Parathyroid adenoma (tissue), 2 donors: ENCODE results near the gene VPS11.
"Not testable (repeated sequence)": the region's sequence is repeated elsewhere in the genome, so short reads cannot be mapped to it uniquely, and the experiment has no call there.

Source experiments
- H2AFZ ChIP-seq: fragments of 300-600 bp; sonication (generic); one replicate; pipeline ENCODE4 v1.7.0; 2017; ENCODE audit warnings: antibody characterized with exemption, mild to moderate bottlenecking
- H3K27ac ChIP-seq: fragments of 300-600 bp; sonication (generic); one replicate; pipeline ENCODE4 v1.7.0; 2017
- H3K27me3 ChIP-seq: fragments of 300-600 bp; sonication (generic); one replicate; pipeline ENCODE4 v1.7.0; 2017; ENCODE audit warnings: low read length; ENCODE audit not compliant: control insufficient read depth, insufficient read depth
- H3K36me3 ChIP-seq: fragments of 300-600 bp; sonication (generic); one replicate; pipeline ENCODE4 v1.7.0; 2017; ENCODE audit warnings: low read length; ENCODE audit not compliant: control insufficient read depth, insufficient read depth
- H3K4me1 ChIP-seq: fragments of 300-600 bp; sonication (generic); one replicate; pipeline ENCODE4 v1.7.0; 2017; ENCODE audit warnings: control low read depth
- H3K4me2 ChIP-seq: fragments of 300-600 bp; sonication (generic); one replicate; pipeline ENCODE4 v1.7.0; 2017; ENCODE audit warnings: low read length
- H3K4me3 ChIP-seq: fragments of 300-600 bp; sonication (generic); one replicate; pipeline ENCODE4 v1.7.0; 2017; ENCODE audit warnings: low read depth, low read length
- H3K79me2 ChIP-seq: fragments of 300-600 bp; sonication (generic); one replicate; pipeline ENCODE4 v1.7.0; 2017; ENCODE audit warnings: control low read depth
- H3K9ac ChIP-seq: fragments of 300-600 bp; sonication (generic); one replicate; pipeline ENCODE4 v1.7.0; 2017; ENCODE audit warnings: mild to moderate bottlenecking
- H3K9me3 ChIP-seq: fragments of 300-600 bp; sonication (generic); one replicate; pipeline ENCODE4 v1.7.0; 2017; ENCODE audit warnings: low read length; ENCODE audit not compliant: control insufficient read depth
- CTCF ChIP-seq: fragments of 300-600 bp; sonication (generic); IDR thresholded peaks from one replicate; pipeline ENCODE4 v1.7.0; 2017; ENCODE audit warnings: antibody characterized with exemption, mild to moderate bottlenecking
- donor health status: primary hyperparathyroidism.

The VPS11 gene

GRCh38 chr11:119034813-119035212, 32.8 kb upstream of the VPS11 start:
- no peaks in the 10 kb centered on the region for H3K27me3 ChIP-seq
- no peak for TF ChIP-seq CTCF
- H3K27ac ChIP-seq, result no peak overlapping the region
- no peak overlapping the region for H3K4me2 ChIP-seq
- no peak overlapping the region for H2AFZ ChIP-seq
- no peaks in the 10 kb centered on the region for H3K79me2 ChIP-seq
- no peak overlapping the region for H3K4me3 ChIP-seq
- no peak overlapping the region for H3K9ac ChIP-seq
- no peaks in the 10 kb centered on the region for H3K9me3 ChIP-seq
- peaks cover 2% of the 10 kb centered on the region for H3K4me1 ChIP-seq
- H3K36me3 ChIP-seq, result no peaks in the 10 kb centered on the region

GRCh38 chr11:119038884-119039283, 28.7 kb upstream of the VPS11 start:
- H3K9me3 ChIP-seq, result no peaks in the 10 kb centered on the region
- H3K27me3 ChIP-seq, result no peaks in the 10 kb centered on the region
- no peaks in the 10 kb centered on the region for H3K79me2 ChIP-seq
- H3K9ac ChIP-seq, result no peak overlapping the region
- H3K4me2 ChIP-seq, result no peak overlapping the region
- TF ChIP-seq CTCF, result no peak
- H3K36me3 ChIP-seq, result no peaks in the 10 kb centered on the region
- H3K4me3 ChIP-seq, result no peak overlapping the region
- no peak overlapping the region for H3K27ac ChIP-seq
- H3K4me1 ChIP-seq, result no peaks in the 10 kb centered on the region
- H2AFZ ChIP-seq, result no peak overlapping the region

GRCh38 chr11:119039471-119039870, 28.1 kb upstream of the VPS11 start:
- not testable (repeated sequence) for H3K4me3 ChIP-seq, H3K79me2 ChIP-seq, H3K27me3 ChIP-seq, H3K9ac ChIP-seq, H3K27ac ChIP-seq, H3K4me2 ChIP-seq, H3K36me3 ChIP-seq, H3K4me1 ChIP-seq, H3K9me3 ChIP-seq, H2AFZ ChIP-seq

DNA sequence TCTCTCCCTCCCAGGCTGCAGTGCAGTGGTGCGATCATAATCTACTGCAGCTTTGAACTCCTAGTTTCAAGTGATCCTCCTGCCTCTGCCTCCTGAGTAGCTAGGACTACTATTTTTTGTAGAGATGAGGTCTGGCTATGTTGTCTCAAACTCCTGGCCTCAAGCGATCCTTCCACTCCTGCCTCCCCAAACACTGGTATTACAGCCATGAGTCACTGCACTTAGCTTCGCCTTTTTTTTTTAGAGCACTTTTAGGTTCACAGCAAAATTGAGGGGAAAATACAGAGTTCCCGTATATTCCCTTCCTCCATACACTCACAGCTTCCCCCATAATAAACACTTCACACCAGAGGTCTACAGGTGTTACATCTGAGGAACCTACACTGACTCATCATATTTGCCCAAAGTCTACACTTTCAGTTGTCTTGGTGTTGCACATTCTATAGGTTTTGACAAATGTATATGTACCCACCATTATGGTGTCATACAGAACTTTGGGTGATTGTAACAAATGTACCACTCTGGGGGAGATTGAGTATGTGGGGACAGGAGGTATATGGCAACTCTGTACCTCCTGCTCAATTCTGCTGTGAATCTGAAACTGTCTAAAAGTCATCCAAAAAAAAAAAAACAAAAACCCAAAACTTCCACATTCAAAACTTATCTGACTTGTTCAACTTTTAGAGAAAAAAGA, 25.6 kb upstream of the VPS11 start:
- Histone ChIP-seq H3K79me2 (no peaks in the 10 kb centered on the region), H3K4me1 (no peaks in the 10 kb centered on the region), H3K4me2 (no peak overlapping the region), H3K27me3 (no peaks in the 10 kb centered on the region), H3K9ac (no peak overlapping the region), H2AFZ (no peak overlapping the region), H3K4me3 (no peak overlapping the region), H3K36me3 (no peaks in the 10 kb centered on the region), H3K9me3 (no peaks in the 10 kb centered on the region), H3K27ac (no peak overlapping the region)
- no peak for TF ChIP-seq CTCF

- Histone ChIP-seq H3K79me2 (no peaks in the 10 kb centered on the region), H3K4me3 (no peak overlapping the region), H3K36me3 (no peaks in the 10 kb centered on the region), H3K9me3 (no peaks in the 10 kb centered on the region), H3K4me1 (no peaks in the 10 kb centered on the region), H3K27ac (no peak overlapping the region), H2AFZ (no peak overlapping the region), H3K27me3 (no peaks in the 10 kb centered on the region), H3K4me2 (no peak overlapping the region), H3K9ac (no peak overlapping the region)
- TF ChIP-seq CTCF, result no peak
Observed at GRCh38 chr11:119042927-119043326, 24.7 kb upstream of the VPS11 start.
